ENCODE measurements around the gene FOXP1. TPM values are rescaled to one million over a fixed set of nuclear protein-coding genes. Genes with fewer than 3 reads are reported as not detected.

FOXP1 gene
- total RNA-seq, 1 donor from 2014 or later, result 107 TPM

DNA sequence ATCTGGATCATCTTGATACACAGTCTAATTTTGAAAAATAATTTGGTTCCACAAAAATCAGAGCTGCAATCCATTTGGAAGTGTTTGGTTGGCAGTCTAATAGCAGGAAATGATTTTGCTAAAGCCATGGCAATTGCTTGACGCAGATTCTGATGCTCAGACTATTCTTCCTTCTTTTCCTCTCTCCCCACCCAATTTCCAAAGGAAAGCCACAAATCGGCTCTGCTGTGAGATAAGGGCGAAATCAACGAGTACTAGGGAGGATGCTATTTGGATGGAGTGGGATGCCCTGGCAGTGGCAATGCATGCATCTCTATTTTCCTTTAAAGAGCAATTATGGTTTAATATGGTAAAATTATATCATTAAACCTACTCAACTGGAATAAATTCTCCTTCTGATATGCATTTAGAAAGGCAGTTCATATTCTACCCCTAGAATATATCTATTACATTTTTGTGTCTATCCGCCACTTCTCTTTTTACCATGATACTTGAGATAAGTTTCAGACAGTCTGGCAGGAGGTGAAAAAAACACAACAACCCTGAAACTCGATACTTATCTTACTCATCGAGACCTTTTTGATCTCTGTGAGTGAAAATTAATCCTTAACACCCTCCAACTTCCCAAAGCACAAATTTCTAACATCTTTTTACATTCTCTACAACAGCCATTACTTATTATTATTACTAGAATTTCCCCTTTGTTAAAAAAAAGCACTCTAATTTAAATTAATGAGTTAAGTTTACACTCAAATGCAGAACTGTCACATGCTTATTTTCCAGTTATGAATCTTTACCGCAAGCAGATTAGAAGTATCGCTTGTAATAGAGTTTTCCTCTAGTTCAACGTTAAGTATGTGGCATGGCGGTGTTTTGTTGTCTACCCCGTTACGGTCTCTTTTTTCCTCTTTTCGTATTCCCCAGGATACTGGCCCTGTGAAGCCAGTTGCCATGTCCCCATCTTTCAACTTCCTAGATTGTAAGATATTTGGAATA, 433.3 kb downstream of the FOXP1 start:
- Mint-ChIP-seq H3K4me3 (ENCODE audit: unreplicated experiment) (no peak overlapping the region), H3K9me3 (ENCODE audit: unreplicated experiment) (no peaks in the 10 kb centered on the region), H3K27ac (ENCODE audit: unreplicated experiment) (no peak overlapping the region), H3K27me3 (ENCODE audit: low read depth, unreplicated experiment) (no peaks in the 10 kb centered on the region), H3K4me1 (ENCODE audit: low read depth, unreplicated experiment) (peaks cover 22% of the 10 kb centered on the region), H3K36me3 (ENCODE audit: low read depth, unreplicated experiment) (peaks cover 9% of the 10 kb centered on the region)
- H3K9me3 ChIP-seq (ENCODE audit: insufficient read depth, low read depth, low read length), result no peaks in the 10 kb centered on the region
- DNase-seq (ENCODE audit: low read depth) (peak; percentile 42), FAIRE-seq (no peak)
- H4K20me1 ChIP-seq (ENCODE audit: insufficient read depth, low read length), result peaks cover 22% of the 10 kb centered on the region
- H3K9ac ChIP-seq (ENCODE audit: low read length), result no peak overlapping the region
- H2AFZ ChIP-seq (ENCODE audit: low read depth, low read length), result no peak overlapping the region
- H3K36me3 ChIP-seq (ENCODE audit: insufficient read depth, low read length), result no peaks in the 10 kb centered on the region
- no peak overlapping the region for H3K27ac ChIP-seq (ENCODE audit: low read depth, low read length)
- peaks cover 9% of the 10 kb centered on the region for H3K4me1 ChIP-seq (ENCODE audit: insufficient read depth, low read length)
- H3K4me2 ChIP-seq (ENCODE audit: low read length), result no peak overlapping the region
- H3K79me2 ChIP-seq (ENCODE audit: insufficient read depth, low read length), result peaks cover 15% of the 10 kb centered on the region
- no peak overlapping the region for H3K4me3 ChIP-seq (ENCODE audit: insufficient read depth, low read depth, low read length)
- no peaks in the 10 kb centered on the region for H3K27me3 ChIP-seq (ENCODE audit: insufficient read depth, low read length)
- TF ChIP-seq, protein P1, sequence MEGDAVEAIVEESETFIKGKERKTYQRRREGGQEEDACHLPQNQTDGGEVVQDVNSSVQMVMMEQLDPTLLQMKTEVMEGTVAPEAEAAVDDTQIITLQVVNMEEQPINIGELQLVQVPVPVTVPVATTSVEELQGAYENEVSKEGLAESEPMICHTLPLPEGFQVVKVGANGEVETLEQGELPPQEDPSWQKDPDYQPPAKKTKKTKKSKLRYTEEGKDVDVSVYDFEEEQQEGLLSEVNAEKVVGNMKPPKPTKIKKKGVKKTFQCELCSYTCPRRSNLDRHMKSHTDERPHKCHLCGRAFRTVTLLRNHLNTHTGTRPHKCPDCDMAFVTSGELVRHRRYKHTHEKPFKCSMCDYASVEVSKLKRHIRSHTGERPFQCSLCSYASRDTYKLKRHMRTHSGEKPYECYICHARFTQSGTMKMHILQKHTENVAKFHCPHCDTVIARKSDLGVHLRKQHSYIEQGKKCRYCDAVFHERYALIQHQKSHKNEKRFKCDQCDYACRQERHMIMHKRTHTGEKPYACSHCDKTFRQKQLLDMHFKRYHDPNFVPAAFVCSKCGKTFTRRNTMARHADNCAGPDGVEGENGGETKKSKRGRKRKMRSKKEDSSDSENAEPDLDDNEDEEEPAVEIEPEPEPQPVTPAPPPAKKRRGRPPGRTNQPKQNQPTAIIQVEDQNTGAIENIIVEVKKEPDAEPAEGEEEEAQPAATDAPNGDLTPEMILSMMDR (IDR thresholded peaks at IDR 0.05; ENCODE audit: insufficient read depth, low read depth, low read length), result no peak
- TF ChIP-seq EZH2 (IDR thresholded peaks at IDR 0.05; ENCODE audit: insufficient read depth, low read length), result no peak

DNA sequence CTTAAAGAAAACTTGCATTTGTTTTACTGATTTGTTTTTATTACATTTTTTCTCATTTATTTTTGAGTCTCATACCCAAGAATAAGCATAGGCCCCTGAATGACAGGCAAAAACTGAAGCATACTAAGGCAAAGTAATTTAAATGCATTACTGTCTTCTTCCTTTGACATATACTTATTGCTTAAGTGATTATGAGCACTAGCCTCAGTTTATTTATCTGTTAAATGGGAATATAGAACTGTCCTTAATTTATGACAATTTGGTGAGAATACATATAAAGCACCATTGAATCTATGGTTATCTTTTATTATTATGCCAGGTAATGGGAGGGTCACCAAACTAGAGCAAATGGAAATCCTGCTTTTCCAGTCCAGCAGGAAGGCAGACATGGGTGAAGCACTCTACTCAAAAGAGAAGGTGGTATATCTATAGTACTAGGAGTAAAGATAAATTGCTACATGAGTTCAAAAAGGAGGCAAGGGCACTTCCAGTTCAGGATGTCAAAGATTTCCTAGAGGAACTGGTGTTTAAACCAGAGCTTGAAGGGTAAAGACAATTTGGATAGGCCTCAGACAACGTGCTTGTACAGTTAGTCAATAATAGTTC, 435.0 kb downstream of the FOXP1 start:
- DNase-seq (ENCODE audit: low read depth), result no peak
- TF ChIP-seq, protein P1 (IDR thresholded peaks at IDR 0.05; ENCODE audit: insufficient read depth, low read depth, low read length), result no peak
- no peak for TF ChIP-seq EZH2 (IDR thresholded peaks at IDR 0.05; ENCODE audit: insufficient read depth, low read length)
- H3K36me3 ChIP-seq (ENCODE audit: insufficient read depth, low read length), result no peaks in the 10 kb centered on the region
- no peak overlapping the region for H3K9ac ChIP-seq (ENCODE audit: low read length)
- peaks cover 9% of the 10 kb centered on the region for H3K4me1 ChIP-seq (ENCODE audit: insufficient read depth, low read length)
- no peaks in the 10 kb centered on the region for H3K27me3 Mint-ChIP-seq (ENCODE audit: low read depth, unreplicated experiment)
- no peak overlapping the region for H3K27ac Mint-ChIP-seq (ENCODE audit: unreplicated experiment)
- no peaks in the 10 kb centered on the region for H3K9me3 Mint-ChIP-seq (ENCODE audit: unreplicated experiment)
- no peaks in the 10 kb centered on the region for H3K9me3 ChIP-seq (ENCODE audit: insufficient read depth, low read depth, low read length)
- H3K4me2 ChIP-seq (ENCODE audit: low read length), result no peak overlapping the region
- peaks cover 28% of the 10 kb centered on the region for H3K4me1 Mint-ChIP-seq (ENCODE audit: low read depth, unreplicated experiment)
- H2AFZ ChIP-seq (ENCODE audit: low read depth, low read length), result no peak overlapping the region
- no peak overlapping the region for H3K27ac ChIP-seq (ENCODE audit: low read depth, low read length)
- no peak overlapping the region for H3K4me3 ChIP-seq (ENCODE audit: insufficient read depth, low read depth, low read length)
- H3K79me2 ChIP-seq (ENCODE audit: insufficient read depth, low read length), result peaks cover 10% of the 10 kb centered on the region
- H3K36me3 Mint-ChIP-seq (ENCODE audit: low read depth, unreplicated experiment), result peaks cover 16% of the 10 kb centered on the region
- peaks cover 27% of the 10 kb centered on the region for H4K20me1 ChIP-seq (ENCODE audit: insufficient read depth, low read length)
- no peak overlapping the region for H3K4me3 Mint-ChIP-seq (ENCODE audit: unreplicated experiment)
- FAIRE-seq, result no peak
- H3K27me3 ChIP-seq (ENCODE audit: insufficient read depth, low read length), result no peaks in the 10 kb centered on the region

Data from astrocyte (in vitro differentiated cells and primary cell).